ENCODE data around the gene XRN1. TPM values are rescaled to one million over a fixed set of nuclear protein-coding genes. Genes with fewer than 3 reads are reported as not detected.
"Not testable (repeated sequence)": the region's sequence is repeated elsewhere in the genome, so short reads cannot be mapped to it uniquely, and the experiment has no call there.

XRN1 gene
- total RNA-seq, 1 experiment from 2014 or later: 45.3 TPM

GRCh38 chr3:142438096-142438495 is 9.7 kb downstream of the XRN1 start:
- H2AFZ ChIP-seq; intact Hi-C loops (cut with micrococcal nuclease; ENCODE audit: unreplicated experiment); BruUV-seq (replicated peaks); H3K4me2 ChIP-seq; DNase-seq; H3K36me3 ChIP-seq (ENCODE audit: low read depth); CTCF ChIA-PET; H3K27me3 ChIP-seq (ENCODE audit: insufficient read depth, low read depth); H4K20me1 ChIP-seq (ENCODE audit: insufficient read depth); H3K9me3 ChIP-seq (ENCODE audit: insufficient read depth, low read depth); POLR2A ChIA-PET (ENCODE audit: unreplicated experiment); H3K9me2 ChIP-seq (ENCODE audit: insufficient read depth); H3K4me3 ChIP-seq; H3K27ac ChIP-seq: not testable (repeated sequence)
- peaks cover 23% of the 10 kb centered on the region for H3F3A ChIP-seq (ENCODE audit: insufficient read depth, low read depth)
- peaks cover 35% of the 10 kb centered on the region for H3K4me1 ChIP-seq (replicated peaks; ENCODE audit: insufficient read depth)
- peaks cover 76% of the 10 kb centered on the region for H3K79me2 ChIP-seq (ENCODE audit: low read depth)

DNA sequence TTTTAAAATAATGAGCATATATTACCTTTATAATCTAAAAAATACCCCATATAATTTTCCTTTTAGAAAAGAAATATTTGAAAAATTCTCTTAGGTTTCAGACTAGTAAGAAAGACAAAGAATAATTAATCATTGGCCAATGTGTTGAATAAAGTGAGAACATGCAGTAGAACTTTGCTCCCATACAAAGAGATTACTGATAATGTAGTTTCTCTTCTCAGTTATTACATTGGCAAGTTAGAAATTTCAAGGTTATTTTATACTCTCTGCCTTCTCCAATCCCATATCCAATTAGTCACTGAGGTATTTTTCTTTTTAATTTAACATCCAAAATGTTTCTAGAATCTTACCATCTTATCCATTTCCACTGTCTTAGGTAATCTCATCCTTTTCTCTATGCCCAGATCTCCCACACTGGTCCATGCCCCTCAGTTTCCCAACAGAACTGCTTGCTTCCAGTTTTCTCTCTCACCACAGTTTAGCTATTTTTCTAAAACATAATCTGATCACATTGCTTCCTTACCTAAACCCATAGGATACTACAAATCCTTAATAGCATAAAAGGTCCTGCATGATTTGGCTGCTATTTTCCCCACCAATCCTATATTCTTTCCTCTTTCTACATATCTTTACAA is 10.8 kb downstream of the XRN1 start:
- Histone ChIP-seq H3K4me3 (no peak overlapping the region), H3K27me3 (ENCODE audit: insufficient read depth, low read depth) (no peaks in the 10 kb centered on the region), H3K9me2 (ENCODE audit: insufficient read depth) (no peaks in the 10 kb centered on the region), H3K27ac (no peak overlapping the region), H2AFZ (no peak overlapping the region), H4K20me1 (ENCODE audit: insufficient read depth) (0 out of 2 replicates have a peak, but pooled peaks cover 5% of the 10 kb centered on the region), H3K36me3 (ENCODE audit: low read depth) (no peaks in the 10 kb centered on the region), H3F3A (ENCODE audit: insufficient read depth, low read depth) (peaks cover 23% of the 10 kb centered on the region), H3K79me2 (ENCODE audit: low read depth) (peaks cover 67% of the 10 kb centered on the region), H3K9me3 (ENCODE audit: insufficient read depth, low read depth) (no peaks in the 10 kb centered on the region), H3K4me2 (no peak overlapping the region), H3K4me1 (replicated peaks; ENCODE audit: insufficient read depth) (peaks cover 35% of the 10 kb centered on the region)
- no TSS peak for BruUV-seq (replicated peaks)
- TF ChIP-seq, protein P1, sequence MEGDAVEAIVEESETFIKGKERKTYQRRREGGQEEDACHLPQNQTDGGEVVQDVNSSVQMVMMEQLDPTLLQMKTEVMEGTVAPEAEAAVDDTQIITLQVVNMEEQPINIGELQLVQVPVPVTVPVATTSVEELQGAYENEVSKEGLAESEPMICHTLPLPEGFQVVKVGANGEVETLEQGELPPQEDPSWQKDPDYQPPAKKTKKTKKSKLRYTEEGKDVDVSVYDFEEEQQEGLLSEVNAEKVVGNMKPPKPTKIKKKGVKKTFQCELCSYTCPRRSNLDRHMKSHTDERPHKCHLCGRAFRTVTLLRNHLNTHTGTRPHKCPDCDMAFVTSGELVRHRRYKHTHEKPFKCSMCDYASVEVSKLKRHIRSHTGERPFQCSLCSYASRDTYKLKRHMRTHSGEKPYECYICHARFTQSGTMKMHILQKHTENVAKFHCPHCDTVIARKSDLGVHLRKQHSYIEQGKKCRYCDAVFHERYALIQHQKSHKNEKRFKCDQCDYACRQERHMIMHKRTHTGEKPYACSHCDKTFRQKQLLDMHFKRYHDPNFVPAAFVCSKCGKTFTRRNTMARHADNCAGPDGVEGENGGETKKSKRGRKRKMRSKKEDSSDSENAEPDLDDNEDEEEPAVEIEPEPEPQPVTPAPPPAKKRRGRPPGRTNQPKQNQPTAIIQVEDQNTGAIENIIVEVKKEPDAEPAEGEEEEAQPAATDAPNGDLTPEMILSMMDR (conservative IDR thresholded peaks at IDR 0.05): no peak
- no peak for TF ChIP-seq EZH2 (IDR thresholded peaks at IDR 0.05; ENCODE audit: low read depth)
- POLR2A ChIA-PET (ENCODE audit: unreplicated experiment): no interaction called here
- CTCF ChIA-PET: no interaction called here
- intact Hi-C loops (cut with micrococcal nuclease; ENCODE audit: unreplicated experiment): no loop called here
- no peak for DNase-seq

GRCh38 chr3:142434503-142434902 is 13.3 kb downstream of the XRN1 start:
- ChIA-PET CTCF (no interaction called here), POLR2A (ENCODE audit: unreplicated experiment) (no interaction called here)
- peaks cover 10% of the 10 kb centered on the region for H3F3A ChIP-seq (ENCODE audit: insufficient read depth, low read depth)
- no peak for TF ChIP-seq EZH2 (IDR thresholded peaks at IDR 0.05; ENCODE audit: low read depth)
- TF ChIP-seq, protein P1 (conservative IDR thresholded peaks at IDR 0.05): no peak
- H3K79me2 ChIP-seq (ENCODE audit: low read depth): peaks cover 49% of the 10 kb centered on the region
- H3K4me2 ChIP-seq: no peak overlapping the region
- no peaks in the 10 kb centered on the region for H3K36me3 ChIP-seq (ENCODE audit: low read depth)
- DNase-seq: no peak
- no peaks in the 10 kb centered on the region for H3K9me3 ChIP-seq (ENCODE audit: insufficient read depth, low read depth)
- H3K9me2 ChIP-seq (ENCODE audit: insufficient read depth): no peaks in the 10 kb centered on the region
- H3K27ac ChIP-seq: no peak overlapping the region
- H3K27me3 ChIP-seq (ENCODE audit: insufficient read depth, low read depth): no peaks in the 10 kb centered on the region
- BruUV-seq (replicated peaks): no TSS peak
- intact Hi-C loops (cut with micrococcal nuclease; ENCODE audit: unreplicated experiment): no loop called here
- no peak overlapping the region for H3K4me3 ChIP-seq
- 0 out of 2 replicates have a peak, but pooled peaks cover 5% of the 10 kb centered on the region for H4K20me1 ChIP-seq (ENCODE audit: insufficient read depth)
- peaks cover 17% of the 10 kb centered on the region for H3K4me1 ChIP-seq (replicated peaks; ENCODE audit: insufficient read depth)
- no peak overlapping the region for H2AFZ ChIP-seq

GRCh38 chr3:142433110-142433509 is 14.7 kb downstream of the XRN1 start:
- peaks cover 41% of the 10 kb centered on the region for H3K79me2 ChIP-seq (ENCODE audit: low read depth)
- no peak overlapping the region for H3K27ac ChIP-seq
- ChIA-PET POLR2A (ENCODE audit: unreplicated experiment) (no interaction called here), CTCF (no interaction called here)
- no peaks in the 10 kb centered on the region for H3K9me2 ChIP-seq (ENCODE audit: insufficient read depth)
- intact Hi-C loops (cut with micrococcal nuclease; ENCODE audit: unreplicated experiment): no loop called here
- 0 out of 2 replicates have a peak, but pooled peaks cover 3% of the 10 kb centered on the region for H3K4me1 ChIP-seq (replicated peaks; ENCODE audit: insufficient read depth)
- H3F3A ChIP-seq (ENCODE audit: insufficient read depth, low read depth): peaks cover 3% of the 10 kb centered on the region; the same call in 1 of the 2 replicates
- no peaks in the 10 kb centered on the region for H3K9me3 ChIP-seq (ENCODE audit: insufficient read depth, low read depth)
- H4K20me1 ChIP-seq (ENCODE audit: insufficient read depth): 0 out of 2 replicates have a peak, but pooled peaks cover 5% of the 10 kb centered on the region
- no peaks in the 10 kb centered on the region for H3K36me3 ChIP-seq (ENCODE audit: low read depth)
- H2AFZ ChIP-seq: no peak overlapping the region
- BruUV-seq (replicated peaks): no TSS peak
- no peak for DNase-seq
- no peak for TF ChIP-seq EZH2 (IDR thresholded peaks at IDR 0.05; ENCODE audit: low read depth)
- TF ChIP-seq, protein P1 (conservative IDR thresholded peaks at IDR 0.05): no peak
- no peak overlapping the region for H3K4me3 ChIP-seq
- no peak overlapping the region for H3K4me2 ChIP-seq
- no peaks in the 10 kb centered on the region for H3K27me3 ChIP-seq (ENCODE audit: insufficient read depth, low read depth)

Data from PC-9 (cell line).